Progenitor cell of endocrine pancreas (in vitro differentiated cells): Measurements from ENCODE around the gene FLOT1. TPM values are rescaled to one million over a fixed set of nuclear protein-coding genes. Genes with fewer than 3 reads are reported as not detected.
A peak's percentile ranks its signal among the peaks of the same experiment; 100 is the strongest.
"Not testable (repeated sequence)": the region's sequence is repeated elsewhere in the genome, so short reads cannot be mapped to it uniquely, and the experiment has no call there.

Experiments used
- DNase-seq: peaks from one replicate; pipeline ENCODE4 v3.0.0; 2021; ENCODE audit warnings: low spot score; ENCODE audit not compliant: unreplicated experiment
- H3K27ac Mint-ChIP-seq: 2 replicates; pipeline ENCODE4 v1.8.0; 2021; ENCODE audit warnings: mild to moderate bottlenecking, moderate library complexity, mixed read lengths
- H3K27me3 Mint-ChIP-seq: 2 replicates; pipeline ENCODE4 v1.8.0; 2021; ENCODE audit warnings: mixed read lengths
- H3K36me3 Mint-ChIP-seq: 2 replicates; pipeline ENCODE4 v1.8.0; 2022; ENCODE audit warnings: mixed read lengths; ENCODE audit not compliant: insufficient read depth
- H3K4me1 Mint-ChIP-seq: 2 replicates; pipeline ENCODE4 v1.8.0; 2021; ENCODE audit warnings: low read depth, mixed read lengths
- H3K4me3 Mint-ChIP-seq: 2 replicates; pipeline ENCODE4 v1.8.0; 2021; ENCODE audit warnings: low read depth, mild to moderate bottlenecking, moderate library complexity, mixed read lengths
- H3K9me3 Mint-ChIP-seq: 2 replicates; pipeline ENCODE4 v1.8.0; 2021; ENCODE audit warnings: low read depth, mixed read lengths
- total RNA-seq: library from RNA; stranded (reverse); gene quantifications from 2 replicates; pipeline ENCODE4 v1.2.1, GENCODE V29; 2021
- TF ChIP-seq, protein P1 (sequence below): fragments of 200-600 bp; sonication (generic); IDR thresholded peaks from one replicate; pipeline ENCODE4 v1.5.0; 2021; ENCODE audit warnings: antibody characterized with exemption, mild to moderate bottlenecking; ENCODE audit not compliant: unreplicated experiment

The FLOT1 gene
- total RNA-seq, 1 donor from 2014 or later: 115 TPM

GRCh38 chr6:30725713-30726505 lies 16.6 kb downstream of the FLOT1 start:
- no peak overlapping the region for H3K4me3 Mint-ChIP-seq
- no peak for DNase-seq
- H3K36me3 Mint-ChIP-seq: peaks cover 38% of the 10 kb centered on the region
- TF ChIP-seq, protein P1, sequence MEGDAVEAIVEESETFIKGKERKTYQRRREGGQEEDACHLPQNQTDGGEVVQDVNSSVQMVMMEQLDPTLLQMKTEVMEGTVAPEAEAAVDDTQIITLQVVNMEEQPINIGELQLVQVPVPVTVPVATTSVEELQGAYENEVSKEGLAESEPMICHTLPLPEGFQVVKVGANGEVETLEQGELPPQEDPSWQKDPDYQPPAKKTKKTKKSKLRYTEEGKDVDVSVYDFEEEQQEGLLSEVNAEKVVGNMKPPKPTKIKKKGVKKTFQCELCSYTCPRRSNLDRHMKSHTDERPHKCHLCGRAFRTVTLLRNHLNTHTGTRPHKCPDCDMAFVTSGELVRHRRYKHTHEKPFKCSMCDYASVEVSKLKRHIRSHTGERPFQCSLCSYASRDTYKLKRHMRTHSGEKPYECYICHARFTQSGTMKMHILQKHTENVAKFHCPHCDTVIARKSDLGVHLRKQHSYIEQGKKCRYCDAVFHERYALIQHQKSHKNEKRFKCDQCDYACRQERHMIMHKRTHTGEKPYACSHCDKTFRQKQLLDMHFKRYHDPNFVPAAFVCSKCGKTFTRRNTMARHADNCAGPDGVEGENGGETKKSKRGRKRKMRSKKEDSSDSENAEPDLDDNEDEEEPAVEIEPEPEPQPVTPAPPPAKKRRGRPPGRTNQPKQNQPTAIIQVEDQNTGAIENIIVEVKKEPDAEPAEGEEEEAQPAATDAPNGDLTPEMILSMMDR: no peak
- no peaks in the 10 kb centered on the region for H3K27me3 Mint-ChIP-seq
- no peaks in the 10 kb centered on the region for H3K9me3 Mint-ChIP-seq
- H3K27ac Mint-ChIP-seq: peak overlapping the region; percentile 64
- peaks cover 29% of the 10 kb centered on the region for H3K4me1 Mint-ChIP-seq

- DNase-seq: no peak
- Mint-ChIP-seq H3K36me3 (peaks cover 39% of the 10 kb centered on the region), H3K9me3 (no peaks in the 10 kb centered on the region), H3K4me1 (peaks cover 26% of the 10 kb centered on the region), H3K27ac (peak overlapping the region; percentile 74), H3K27me3 (no peaks in the 10 kb centered on the region), H3K4me3 (peak overlapping the region; percentile 37)
- TF ChIP-seq, protein P1: no peak
These were observed 17.4 kb downstream of the FLOT1 start for GRCh38 chr6:30724906-30725667.

DNA sequence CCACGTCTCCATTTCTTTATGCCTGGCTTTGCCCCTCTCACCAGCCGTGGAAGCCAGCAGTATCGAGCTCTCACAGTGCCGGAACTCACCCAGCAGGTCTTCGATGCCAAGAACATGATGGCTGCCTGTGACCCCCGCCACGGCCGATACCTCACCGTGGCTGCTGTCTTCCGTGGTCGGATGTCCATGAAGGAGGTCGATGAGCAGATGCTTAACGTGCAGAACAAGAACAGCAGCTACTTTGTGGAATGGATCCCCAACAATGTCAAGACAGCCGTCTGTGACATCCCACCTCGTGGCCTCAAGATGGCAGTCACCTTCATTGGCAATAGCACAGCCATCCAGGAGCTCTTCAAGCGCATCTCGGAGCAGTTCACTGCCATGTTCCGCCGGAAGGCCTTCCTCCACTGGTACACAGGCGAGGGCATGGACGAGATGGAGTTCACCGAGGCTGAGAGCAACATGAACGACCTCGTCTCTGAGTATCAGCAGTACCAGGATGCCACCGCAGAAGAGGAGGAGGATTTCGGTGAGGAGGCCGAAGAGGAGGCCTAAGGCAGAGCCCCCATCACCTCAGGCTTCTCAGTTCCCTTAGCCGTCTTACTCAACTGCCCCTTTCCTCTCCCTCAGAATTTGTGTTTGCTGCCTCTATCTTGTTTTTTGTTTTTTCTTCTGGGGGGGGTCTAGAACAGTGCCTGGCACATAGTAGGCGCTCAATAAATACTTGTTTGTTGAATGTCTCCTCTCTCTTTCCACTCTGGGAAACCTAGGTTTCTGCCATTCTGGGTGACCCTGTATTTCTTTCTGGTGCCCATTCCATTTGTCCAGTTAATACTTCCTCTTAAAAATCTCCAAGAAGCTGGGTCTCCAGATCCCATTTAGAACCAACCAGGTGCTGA lies 18.4 kb downstream of the FLOT1 start:
- Mint-ChIP-seq H3K27ac (peak overlapping the region; percentile 98), H3K4me3 (peak overlapping the region; percentile 59), H3K36me3 (peaks cover 39% of the 10 kb centered on the region), H3K4me1 (peaks cover 34% of the 10 kb centered on the region)
- not testable (repeated sequence) for DNase-seq, H3K9me3 Mint-ChIP-seq, H3K27me3 Mint-ChIP-seq
- TF ChIP-seq, protein P1: peak; percentile 10

DNA sequence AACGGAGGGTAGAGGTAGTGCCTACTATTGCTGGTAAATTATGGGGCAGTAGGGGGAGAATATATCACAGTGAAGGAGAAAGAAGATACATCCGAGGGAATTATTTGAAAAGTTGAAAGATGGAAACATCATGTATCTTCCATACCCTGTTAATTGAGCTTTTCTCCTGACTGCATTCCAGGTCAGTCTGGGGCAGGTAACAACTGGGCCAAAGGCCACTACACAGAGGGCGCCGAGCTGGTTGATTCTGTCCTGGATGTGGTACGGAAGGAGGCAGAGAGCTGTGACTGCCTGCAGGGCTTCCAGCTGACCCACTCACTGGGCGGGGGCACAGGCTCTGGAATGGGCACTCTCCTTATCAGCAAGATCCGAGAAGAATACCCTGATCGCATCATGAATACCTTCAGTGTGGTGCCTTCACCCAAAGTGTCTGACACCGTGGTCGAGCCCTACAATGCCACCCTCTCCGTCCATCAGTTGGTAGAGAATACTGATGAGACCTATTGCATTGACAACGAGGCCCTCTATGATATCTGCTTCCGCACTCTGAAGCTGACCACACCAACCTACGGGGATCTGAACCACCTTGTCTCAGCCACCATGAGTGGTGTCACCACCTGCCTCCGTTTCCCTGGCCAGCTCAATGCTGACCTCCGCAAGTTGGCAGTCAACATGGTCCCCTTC lies 19.2 kb downstream of the FLOT1 start:
- peaks cover 39% of the 10 kb centered on the region for H3K36me3 Mint-ChIP-seq
- H3K27ac Mint-ChIP-seq: peak overlapping the region; percentile 98
- H3K9me3 Mint-ChIP-seq, DNase-seq, H3K27me3 Mint-ChIP-seq: not testable (repeated sequence)
- H3K4me3 Mint-ChIP-seq: peak overlapping the region; percentile 99
- peaks cover 38% of the 10 kb centered on the region for H3K4me1 Mint-ChIP-seq

- Mint-ChIP-seq H3K4me1 (peaks cover 39% of the 10 kb centered on the region), H3K36me3 (peaks cover 37% of the 10 kb centered on the region), H3K27ac (peak overlapping the region; percentile 98), H3K9me3 (peaks cover 2% of the 10 kb centered on the region), H3K4me3 (peak overlapping the region; percentile 99), H3K27me3 (no peaks in the 10 kb centered on the region)
- peak; percentile 73 for DNase-seq
- TF ChIP-seq, protein P1: peak; percentile 94
These were observed 20.0 kb downstream of the FLOT1 start for GRCh38 chr6:30722280-30723112.

- not testable (repeated sequence) for DNase-seq, H3K9me3 Mint-ChIP-seq, H3K27me3 Mint-ChIP-seq
- Mint-ChIP-seq H3K36me3 (peaks cover 37% of the 10 kb centered on the region), H3K4me3 (peak overlapping the region; percentile 99), H3K27ac (peak overlapping the region; percentile 98), H3K4me1 (peaks cover 43% of the 10 kb centered on the region)
These were observed 20.5 kb downstream of the FLOT1 start for GRCh38 chr6:30722025-30722279.
